Mammary microvascular endothelial cell (primary cell): ENCODE measurements around the gene C2CD4B. TPM values are rescaled to one million over a fixed set of nuclear protein-coding genes. Genes with fewer than 3 reads are reported as not detected.

Experiments used
- total RNA-seq: library from RNA; depleted of rRNA; stranded (reverse); fragments of >200 nt; gene quantifications from 2 replicates; pipeline ENCODE4 v1.2.3, GENCODE V29; 2015

Gene C2CD4B, protein sequence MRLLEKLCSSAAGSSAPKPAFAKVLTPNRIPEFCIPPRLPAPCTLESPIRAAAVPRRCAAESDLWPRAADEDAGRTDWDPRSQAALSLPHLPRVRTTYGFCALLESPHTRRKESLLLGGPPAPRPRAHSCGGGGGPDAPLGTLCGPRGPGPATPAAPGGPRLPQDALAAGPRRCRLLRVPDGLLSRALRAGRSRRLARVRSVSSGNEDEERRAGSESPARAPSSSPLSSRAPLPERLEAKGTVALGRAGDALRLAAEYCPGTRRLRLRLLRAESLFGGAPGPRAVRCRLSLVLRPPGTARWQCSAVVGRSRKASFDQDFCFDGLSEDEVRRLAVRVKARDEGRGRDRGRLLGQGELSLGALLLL
- 33.0 and 43.0 TPM in 2 replicates for total RNA-seq

GRCh38 chr15:62165104-62165792, at the start of gene C2CD4B:
Gene C2CD4B, minus strand, starts transcription at chr15:62165285. Its CDS starts 301 bp downstream, at chr15:62164984.

Other genes starting within 250 kb of the C2CD4B start
- 38.2 and 41.3 TPM in 2 replicates for gene VPS13C, start 104.8 kb downstream of the C2CD4B start, total RNA-seq
- gene C2CD4A, start 98.3 kb downstream of the C2CD4B start, total RNA-seq = 0.15 TPM in 1 of 2 replicates, not detected in the other
- gene TLN2, start 225.3 kb upstream of the C2CD4B start, total RNA-seq = 0.44 and 3.4 TPM in 2 replicates